ENCODE data around the gene CSRNP3.

The CSRNP3 gene

DNA sequence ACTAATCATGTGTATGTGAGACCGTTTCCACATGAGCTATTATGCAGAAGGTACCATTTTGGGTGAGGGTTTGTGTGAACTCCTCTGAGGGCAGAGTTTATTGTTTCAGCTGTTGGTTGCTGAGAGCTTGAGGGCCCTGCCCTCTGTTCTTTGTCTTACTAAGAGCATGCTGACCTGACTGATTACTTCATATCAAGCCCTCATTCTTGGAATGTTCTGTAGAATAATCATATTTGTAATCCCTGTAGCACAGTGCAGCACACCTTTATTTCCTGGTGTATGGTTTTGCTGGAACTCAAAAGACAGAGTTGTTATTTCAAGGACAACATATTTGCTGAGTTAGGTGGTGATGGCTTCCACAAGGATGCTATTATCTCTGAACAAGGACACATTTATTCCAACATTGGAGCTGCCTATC is 206.1 kb downstream of the CSRNP3 start:
- DNase-seq (ENCODE audit: extremely low read depth in 1 of 2, low read depth in 1 of 2) = no peak

GRCh38 chr2:165678882-165679281 is 209.4 kb downstream of the CSRNP3 start:
- DNase-seq (ENCODE audit: extremely low read depth in 1 of 2, low read depth in 1 of 2) = no peak

DNA sequence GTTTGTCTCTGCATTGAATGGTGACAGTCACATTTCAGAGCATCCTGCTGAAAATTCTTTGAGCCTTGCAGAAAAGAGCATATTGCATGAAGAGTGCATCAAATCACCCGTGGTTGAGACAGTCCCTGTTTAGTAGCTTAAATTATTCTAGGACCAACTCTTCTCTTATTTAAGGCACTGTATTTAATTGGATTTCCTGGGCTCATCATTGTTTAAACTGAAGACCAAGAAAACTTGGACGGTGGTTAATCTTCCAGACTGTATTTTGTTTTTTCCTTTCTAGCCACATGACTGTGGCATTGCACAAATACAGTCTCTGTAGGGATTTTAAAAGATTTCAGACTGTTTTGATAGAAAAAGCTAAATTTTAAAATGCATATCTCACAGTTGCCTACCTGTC is 210.1 kb downstream of the CSRNP3 start:
- DNase-seq (ENCODE audit: extremely low read depth in 1 of 2, low read depth in 1 of 2) = no peak

- DNase-seq (ENCODE audit: extremely low read depth in 1 of 2, low read depth in 1 of 2) = no peak
Observed at GRCh38 chr2:165681841-165682240, 212.3 kb downstream of the CSRNP3 start.

GRCh38 chr2:165682546-165682945 is 213.0 kb downstream of the CSRNP3 start:
- no peak for DNase-seq (ENCODE audit: extremely low read depth in 1 of 2, low read depth in 1 of 2)

- DNase-seq (ENCODE audit: extremely low read depth in 1 of 2, low read depth in 1 of 2) = no peak
Observed at GRCh38 chr2:165686800-165687199, 217.3 kb downstream of the CSRNP3 start.

- no peak for DNase-seq (ENCODE audit: extremely low read depth in 1 of 2, low read depth in 1 of 2)
Observed at GRCh38 chr2:165687426-165688002, 218.0 kb downstream of the CSRNP3 start.

- DNase-seq (ENCODE audit: extremely low read depth in 1 of 2, low read depth in 1 of 2) = no peak
Observed at GRCh38 chr2:165691615-165692014, 222.1 kb downstream of the CSRNP3 start.

DNA sequence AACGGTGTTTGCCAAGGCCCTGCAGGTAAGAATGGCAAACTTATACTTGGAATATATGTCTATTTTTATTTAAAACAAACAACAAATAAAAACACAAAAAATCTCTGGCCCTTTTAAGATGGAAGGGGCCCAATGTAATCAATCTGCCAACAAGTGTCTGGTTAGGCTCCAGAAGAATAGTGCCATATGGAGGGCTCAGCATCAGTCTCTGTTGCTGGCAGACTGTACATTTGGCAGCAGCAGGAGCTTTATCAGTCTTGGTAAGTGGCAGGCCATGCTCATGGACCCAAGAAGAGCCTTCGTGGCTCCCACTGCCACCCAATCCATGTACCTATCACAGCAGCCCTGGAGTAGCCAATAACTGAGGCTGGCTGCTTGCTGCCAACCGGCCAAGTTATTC is 223.4 kb downstream of the CSRNP3 start:
- no peak for DNase-seq (ENCODE audit: extremely low read depth in 1 of 2, low read depth in 1 of 2)

- DNase-seq (ENCODE audit: extremely low read depth in 1 of 2, low read depth in 1 of 2) = no peak
Observed at GRCh38 chr2:165693838-165694237, 224.3 kb downstream of the CSRNP3 start.

- no peak for DNase-seq (ENCODE audit: extremely low read depth in 1 of 2, low read depth in 1 of 2)
Observed at GRCh38 chr2:165697748-165698443, 228.4 kb downstream of the CSRNP3 start.

DNA sequence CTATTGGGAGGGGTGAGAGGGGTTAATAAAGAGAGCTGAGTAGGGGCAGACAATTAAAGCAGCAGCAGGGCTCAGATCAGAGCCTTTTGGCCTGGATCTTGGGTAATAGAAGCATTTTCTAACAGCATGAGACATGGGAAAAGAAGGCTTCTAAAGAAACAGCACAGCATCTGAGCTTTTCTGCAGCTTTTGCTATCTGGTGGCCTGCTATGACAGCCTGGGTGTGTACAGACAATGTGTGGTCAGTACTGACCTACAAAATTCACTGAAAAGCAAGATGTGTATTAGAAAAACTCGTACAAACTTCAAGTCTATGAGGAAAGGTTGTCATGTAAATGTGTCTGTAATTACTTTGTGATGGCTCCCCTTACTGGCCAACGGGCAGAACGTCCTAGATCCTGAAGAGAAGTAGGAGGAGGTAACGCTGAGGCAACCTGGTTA is 229.0 kb downstream of the CSRNP3 start:
- no peak for DNase-seq (ENCODE audit: extremely low read depth in 1 of 2, low read depth in 1 of 2)

DNA sequence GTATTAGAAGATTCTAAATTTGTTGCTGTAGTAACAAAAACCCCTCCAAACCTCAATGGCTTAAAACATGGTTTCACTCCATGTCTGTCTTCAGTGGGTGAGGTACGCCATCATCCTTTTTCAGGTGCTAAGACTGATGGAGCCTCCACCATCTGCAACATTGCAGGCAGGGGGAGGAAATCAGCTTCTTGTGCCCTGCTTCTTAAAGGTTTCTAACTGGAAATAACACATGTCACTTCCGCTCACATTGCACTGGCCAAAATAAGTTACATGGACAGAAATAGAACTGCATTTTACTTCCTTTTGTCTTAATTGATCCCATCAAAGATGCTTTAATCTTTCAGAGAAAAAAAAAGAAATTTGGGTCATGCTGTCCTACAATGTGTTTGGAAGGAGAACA is 230.4 kb downstream of the CSRNP3 start:
- DNase-seq (ENCODE audit: extremely low read depth in 1 of 2, low read depth in 1 of 2) = no peak

DNA sequence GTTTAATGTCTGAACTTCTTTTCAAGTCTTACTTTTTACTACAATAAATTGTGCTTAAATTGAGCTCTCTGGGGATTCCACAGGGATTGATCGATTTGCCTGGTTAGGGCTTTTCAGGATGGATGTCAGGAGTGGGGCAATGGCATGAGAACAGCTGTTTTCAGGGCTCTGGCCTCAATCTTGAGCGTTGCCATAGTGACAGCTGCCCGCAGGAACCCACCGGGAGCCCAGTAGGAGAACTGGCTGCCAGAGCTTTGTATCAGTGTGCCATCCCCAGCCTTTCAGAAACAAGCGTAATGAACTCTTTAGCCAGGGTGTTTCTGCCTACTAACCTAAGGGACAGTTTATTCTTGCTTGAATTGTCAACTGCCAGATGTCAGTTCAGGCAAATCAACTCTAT is 231.0 kb downstream of the CSRNP3 start:
- no peak for DNase-seq (ENCODE audit: extremely low read depth in 1 of 2, low read depth in 1 of 2)

DNA sequence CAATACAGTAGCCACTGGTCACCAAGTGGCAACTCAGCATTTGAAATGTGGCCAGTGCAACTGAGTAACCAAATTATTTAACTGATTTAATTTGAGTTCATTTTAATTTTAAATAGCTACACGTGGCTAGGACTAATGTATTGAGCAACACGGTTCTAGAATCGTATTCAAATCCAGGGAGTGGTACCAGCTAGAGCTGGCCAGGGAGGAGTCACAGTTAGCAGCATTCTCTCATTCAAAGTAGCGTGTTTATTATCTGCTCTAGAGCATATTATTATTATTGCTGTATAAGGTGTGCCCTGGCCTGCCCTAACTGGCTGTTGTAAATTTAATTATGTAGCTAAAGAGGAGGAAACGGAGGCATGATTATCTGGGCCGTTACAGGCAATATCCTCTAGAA is 231.6 kb downstream of the CSRNP3 start:
- no peak for DNase-seq (ENCODE audit: extremely low read depth in 1 of 2, low read depth in 1 of 2)

- no peak for DNase-seq (ENCODE audit: extremely low read depth in 1 of 2, low read depth in 1 of 2)
Observed at GRCh38 chr2:165706960-165707487, 237.5 kb downstream of the CSRNP3 start.

GRCh38 chr2:165716091-165716490 is 246.6 kb downstream of the CSRNP3 start:
- no peak for DNase-seq (ENCODE audit: extremely low read depth in 1 of 2, low read depth in 1 of 2)

DNA sequence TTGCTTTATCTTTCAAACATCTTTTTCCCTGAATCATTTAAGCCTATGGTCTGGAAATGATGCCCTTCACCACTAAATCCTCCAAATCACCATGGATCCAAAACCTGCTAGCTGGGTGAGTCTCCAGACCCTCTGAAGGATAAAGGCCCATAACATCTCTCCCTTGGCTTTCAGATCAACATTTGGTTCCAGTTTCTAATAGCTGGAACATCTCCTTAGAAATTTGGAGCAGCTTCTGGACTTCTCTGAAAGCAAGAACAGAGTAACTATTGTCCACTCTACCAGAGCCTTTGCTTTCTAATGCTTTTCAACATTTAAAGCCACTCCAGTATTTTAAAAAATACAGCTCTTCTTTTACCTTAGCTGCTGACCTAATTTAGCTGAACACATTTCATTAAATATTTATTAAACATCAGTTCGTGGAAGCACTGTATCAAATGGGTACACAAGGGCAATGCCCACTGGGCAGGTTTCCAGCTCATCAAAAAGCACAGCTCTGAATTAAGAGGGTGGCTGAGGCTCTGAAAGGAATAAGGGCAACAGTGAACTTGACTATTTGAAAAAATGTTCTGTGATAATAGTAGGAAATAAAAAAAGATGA is 249.2 kb downstream of the CSRNP3 start:
- no peak for DNase-seq (ENCODE audit: extremely low read depth in 1 of 2, low read depth in 1 of 2)

DNA sequence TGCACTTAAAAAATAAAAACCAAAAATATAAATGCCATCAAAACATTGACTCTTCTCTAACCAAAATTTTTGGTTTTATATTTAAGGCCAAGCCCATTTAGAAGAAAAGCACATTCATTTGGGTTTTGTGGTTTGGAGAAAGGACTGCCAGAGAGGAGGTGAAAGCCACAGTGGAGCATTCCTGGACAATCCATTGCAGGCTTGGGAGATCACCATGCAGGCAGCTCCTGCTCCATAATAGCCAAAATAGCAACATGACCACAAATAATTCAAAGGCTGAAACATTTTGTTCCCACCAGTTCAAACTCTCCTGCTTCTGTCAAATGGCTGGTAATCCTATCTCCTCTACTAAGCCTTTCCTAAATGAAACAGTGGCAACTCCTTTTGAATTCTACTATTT is 251.0 kb downstream of the CSRNP3 start:
- DNase-seq (ENCODE audit: extremely low read depth in 1 of 2, low read depth in 1 of 2) = no peak

GRCh38 chr2:165725421-165725820 is 255.9 kb downstream of the CSRNP3 start:
- DNase-seq (ENCODE audit: extremely low read depth in 1 of 2, low read depth in 1 of 2) = no peak

Measured in stimulated activated CD8-positive, alpha-beta memory T cell treated with anti-CD3 and anti-CD28 coated beads, Interleukin-7, amount 100 ng/mL, for 48 hours (primary cell).